Left kidney (tissue), 8 donors: ENCODE data around the gene SCYGR5. TPM values are rescaled to one million over a fixed set of nuclear protein-coding genes. Genes with fewer than 3 reads are reported as not detected.
"Not testable (repeated sequence)": the region's sequence is repeated elsewhere in the genome, so short reads cannot be mapped to it uniquely, and the experiment has no call there.

ENCODE experiments used
- DNase-seq: peaks from one replicate; pipeline ENCODE4 v3.0.0-alpha.2; 2013
- long read RNA-seq, 8 donors: transcript quantifications; one replicate each; lab custom pipeline, GENCODE V29; 2026
- polyA plus RNA-seq: library from polyadenylated mRNA; unstranded; fragments of 120-200 nt; gene quantifications from one replicate; pipeline ENCODE4 v1.2.1, GENCODE V29; 2013; ENCODE audit not compliant: insufficient read length

The SCYGR5 gene
- not detected for polyA plus RNA-seq
- long read RNA-seq, donor 1, result 0 reads
- long read RNA-seq, donor 2, result 0 reads
- long read RNA-seq, donor 3, result 0 reads
- long read RNA-seq, donor 4, result 0 reads
- long read RNA-seq, donor 5, result 0 reads
- long read RNA-seq, donor 6, result 0 reads
- long read RNA-seq, donor 7, result 0 reads
- long read RNA-seq, donor 8, result 0 reads

DNA sequence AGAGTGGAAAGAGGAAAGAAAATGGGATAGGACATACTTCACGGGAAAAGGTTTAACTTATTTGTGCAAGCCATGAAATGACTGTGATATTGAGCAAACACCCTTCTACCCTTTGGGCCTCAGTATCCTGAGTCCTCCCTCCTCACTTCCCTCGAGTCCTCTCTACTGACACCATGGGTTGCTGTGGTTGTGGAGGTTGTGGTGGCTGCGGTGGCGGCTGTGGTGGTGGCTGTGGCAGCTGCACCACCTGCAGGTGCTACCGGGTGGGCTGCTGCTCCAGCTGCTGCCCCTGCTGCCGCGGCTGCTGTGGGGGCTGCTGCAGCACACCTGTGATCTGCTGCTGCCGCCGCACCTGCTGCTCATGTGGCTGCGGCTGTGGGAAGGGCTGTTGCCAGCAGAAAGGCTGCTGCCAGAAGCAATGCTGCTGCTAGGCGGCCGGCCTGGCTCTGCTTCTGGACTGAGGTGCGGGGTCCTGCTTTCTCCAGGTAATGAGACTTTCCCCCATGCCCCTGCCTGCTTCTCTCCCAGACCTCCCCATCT lies at the start of gene SCYGR5:
Gene SCYGR5, plus strand, starts transcription at position 174 of the 540 bp plus-strand sequence. Its CDS starts 0 bp downstream, at position 174.
- not testable (repeated sequence) for DNase-seq

DNA sequence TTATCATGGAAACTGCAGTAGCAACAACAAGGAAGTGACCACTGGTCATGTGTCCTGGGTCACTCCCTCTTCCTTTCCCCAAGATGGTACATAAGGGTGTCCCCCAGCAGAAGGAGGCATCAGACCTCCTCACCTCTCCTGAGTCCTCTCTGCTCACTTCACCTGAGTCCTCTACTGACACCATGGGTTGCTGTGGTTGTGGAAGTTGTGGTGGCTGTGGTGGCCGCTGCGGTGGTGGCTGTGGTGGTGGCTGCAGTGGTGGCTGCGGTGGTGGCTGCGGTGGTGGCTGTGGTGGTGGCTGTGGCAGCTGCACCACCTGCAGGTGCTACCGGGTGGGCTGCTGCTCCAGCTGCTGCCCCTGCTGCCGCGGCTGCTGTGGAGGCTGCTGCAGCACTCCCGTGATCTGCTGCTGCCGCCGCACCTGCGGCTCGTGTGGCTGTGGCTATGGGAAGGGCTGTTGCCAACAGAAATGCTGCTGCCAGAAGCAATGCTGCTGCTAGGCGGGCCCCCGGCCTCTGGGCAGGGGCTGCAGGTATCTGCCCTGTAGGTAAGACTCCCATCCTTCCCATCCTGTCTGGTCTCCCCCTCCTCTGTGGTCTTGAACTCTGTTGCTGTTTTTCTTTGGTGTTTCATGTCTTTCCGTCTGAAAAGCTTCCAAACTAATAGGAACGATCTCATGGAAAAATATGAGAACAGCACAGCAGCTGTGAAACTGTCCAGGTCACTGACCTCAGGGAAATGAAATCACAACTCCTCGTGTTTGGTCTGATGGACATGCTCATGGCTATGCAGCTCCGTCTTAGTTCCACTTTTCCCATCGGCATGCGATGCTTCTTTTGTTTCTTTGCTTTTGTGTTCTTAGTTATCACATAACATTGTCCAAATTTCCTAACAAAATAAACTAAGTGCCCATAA lies 49.0 kb upstream of the SCYGR5 start, which contains the start of gene SCYGR4:
Gene SCYGR4, plus strand, starts transcription at position 183 of the 915 bp plus-strand sequence. Its CDS starts 0 bp downstream, at position 183.
- no peak for DNase-seq

DNA sequence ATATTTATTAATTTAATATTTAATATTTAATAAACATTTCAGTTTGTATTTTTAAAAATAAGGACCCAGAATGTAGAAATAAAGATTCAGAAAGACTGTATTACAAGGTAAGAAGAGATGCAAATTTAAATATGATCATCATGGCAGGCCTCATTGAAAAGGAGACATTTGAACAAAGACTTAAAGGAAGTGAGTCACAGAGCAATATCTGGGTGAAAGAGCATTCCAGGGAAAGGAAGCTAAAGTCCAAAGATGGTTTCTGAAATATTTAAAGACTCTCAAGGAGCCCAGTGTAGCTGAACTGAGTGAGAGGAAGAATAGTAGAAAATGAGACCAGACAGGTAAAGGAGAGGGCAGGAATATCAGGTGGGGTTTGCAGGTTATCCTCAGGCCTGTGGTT lies 43.4 kb upstream of the SCYGR5 start:
- no peak for DNase-seq

DNA sequence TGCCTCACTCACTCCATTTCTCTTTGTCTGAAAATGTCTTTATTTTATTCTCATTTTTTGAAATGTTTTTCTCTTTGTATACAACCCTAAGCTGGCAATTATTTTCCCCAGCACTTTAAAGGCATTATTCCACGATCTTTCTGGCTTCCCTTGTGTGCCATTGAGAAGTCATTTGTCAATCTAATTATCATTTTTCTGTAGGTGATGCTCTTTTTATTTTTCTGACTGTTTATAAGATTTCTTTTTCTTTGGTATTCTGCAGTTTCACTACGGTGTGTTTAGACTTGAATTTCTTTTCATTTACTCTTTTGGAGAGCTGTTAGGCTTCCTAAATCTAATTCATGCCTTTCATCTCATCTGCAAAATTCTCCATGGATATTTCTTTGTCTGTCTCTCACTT lies 41.2 kb upstream of the SCYGR5 start:
- DNase-seq, result no peak

GRCh38 chr2:227626580-227627151 lies 39.9 kb upstream of the SCYGR5 start:
- no peak for DNase-seq

DNA sequence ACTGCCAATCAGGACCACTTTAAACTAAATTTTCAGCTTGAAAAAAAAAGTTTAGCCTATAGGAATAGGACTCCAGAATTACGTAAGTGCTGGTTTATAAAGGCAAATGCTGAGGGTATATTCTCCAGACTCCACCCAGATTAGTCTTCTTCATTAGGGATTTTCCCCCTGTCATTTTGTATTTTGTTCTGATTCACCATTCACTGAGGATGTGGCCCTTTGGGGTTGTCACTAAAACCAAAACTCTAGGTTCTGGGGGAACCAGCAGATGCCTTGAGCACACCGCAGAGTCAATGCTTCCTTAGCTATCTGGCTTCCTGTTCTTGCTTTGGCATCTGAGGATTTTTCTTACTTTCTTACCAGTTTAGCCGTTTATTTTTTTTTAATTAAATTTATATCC lies 38.8 kb upstream of the SCYGR5 start:
- no peak for DNase-seq

GRCh38 chr2:227629435-227629834 lies 37.2 kb upstream of the SCYGR5 start:
- no peak for DNase-seq

- DNase-seq, result no peak
These were observed 36.3 kb upstream of the SCYGR5 start for GRCh38 chr2:227630322-227630721.

DNA sequence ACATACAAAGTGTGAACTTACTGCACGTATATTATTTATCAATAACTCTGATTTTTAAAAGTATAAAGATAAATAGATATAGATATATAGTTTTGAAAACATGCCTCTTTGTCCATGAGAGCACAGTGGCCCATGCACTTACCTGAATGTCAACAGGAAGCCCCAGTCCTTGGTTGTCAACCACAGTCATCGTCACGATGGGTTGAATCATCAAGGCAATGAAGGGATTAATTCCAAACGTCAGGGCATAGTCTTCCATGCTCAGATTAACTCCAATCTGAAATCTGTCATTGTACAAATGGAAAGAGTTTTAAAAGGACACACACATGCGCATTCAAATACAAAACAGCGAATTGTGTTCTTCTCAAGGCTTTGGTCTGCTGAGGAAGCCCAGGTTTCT lies 33.8 kb upstream of the SCYGR5 start:
- DNase-seq, result no peak

DNA sequence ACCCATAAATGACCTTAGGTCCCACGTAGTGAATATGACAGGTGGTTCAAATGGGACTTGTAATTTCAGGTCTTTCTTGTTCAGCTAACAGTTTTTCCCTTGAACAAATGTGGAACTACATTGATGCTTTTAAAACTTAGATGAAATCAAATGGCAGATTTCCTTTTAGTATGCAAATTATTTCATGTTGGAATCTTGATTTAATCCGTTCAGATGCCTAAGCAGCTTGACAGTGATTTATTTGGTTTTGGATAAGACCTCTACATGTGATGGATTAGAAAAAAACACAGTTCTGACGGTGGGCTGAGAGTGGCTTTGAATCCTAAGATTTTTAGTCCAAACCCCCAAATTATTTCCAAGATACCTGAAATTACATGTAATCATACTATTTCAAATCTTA lies 32.4 kb upstream of the SCYGR5 start:
- DNase-seq, result no peak

DNA sequence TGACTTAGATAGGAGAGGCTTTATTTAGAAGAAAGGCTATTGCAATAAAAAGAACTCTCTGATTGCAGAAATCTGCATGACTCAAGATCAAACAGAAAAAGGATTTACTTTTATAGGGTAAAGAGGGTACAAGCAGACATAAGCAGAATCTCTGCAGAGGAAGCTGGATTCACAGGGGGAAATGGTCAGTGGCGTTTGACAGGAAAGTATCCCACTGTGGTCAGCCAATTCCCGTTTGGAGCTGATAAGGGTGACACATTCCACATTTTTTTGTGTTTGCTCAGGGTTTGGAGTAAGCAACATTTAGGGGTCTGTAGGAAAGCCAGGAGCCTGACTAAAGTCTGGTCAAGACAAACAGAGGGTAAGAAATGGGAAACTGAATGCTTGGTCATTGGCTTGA lies 23.9 kb upstream of the SCYGR5 start:
- DNase-seq, result no peak

GRCh38 chr2:227643990-227644551 lies 22.5 kb upstream of the SCYGR5 start:
- no peak for DNase-seq

DNA sequence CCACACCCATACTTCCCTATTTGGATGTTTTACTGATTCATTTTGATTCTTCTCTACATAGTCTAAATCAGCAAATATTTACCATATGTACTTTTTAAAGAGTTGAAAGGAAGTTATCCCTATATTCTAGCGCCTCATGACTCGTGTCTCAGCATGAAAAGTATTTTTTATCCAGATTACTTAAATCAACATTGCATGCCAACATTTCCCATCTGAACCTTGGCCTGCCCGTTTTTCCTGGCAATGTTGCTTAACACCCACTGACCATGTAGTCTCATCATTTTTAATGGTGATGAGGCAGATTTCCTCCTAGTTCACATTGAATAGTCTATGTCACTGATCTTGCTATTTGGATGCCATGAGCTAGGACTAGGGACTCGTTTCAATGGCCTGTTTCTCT lies 13.2 kb upstream of the SCYGR5 start:
- no peak for DNase-seq

- DNase-seq, result no peak
These were observed 12.2 kb upstream of the SCYGR5 start for GRCh38 chr2:227654426-227654825.

- no peak for DNase-seq
These were observed 11.2 kb upstream of the SCYGR5 start for GRCh38 chr2:227655454-227655853.

- DNase-seq, result no peak
These were observed 9.3 kb upstream of the SCYGR5 start for GRCh38 chr2:227657199-227657845.

GRCh38 chr2:227661025-227661649 lies 5.5 kb upstream of the SCYGR5 start:
- DNase-seq, result no peak

DNA sequence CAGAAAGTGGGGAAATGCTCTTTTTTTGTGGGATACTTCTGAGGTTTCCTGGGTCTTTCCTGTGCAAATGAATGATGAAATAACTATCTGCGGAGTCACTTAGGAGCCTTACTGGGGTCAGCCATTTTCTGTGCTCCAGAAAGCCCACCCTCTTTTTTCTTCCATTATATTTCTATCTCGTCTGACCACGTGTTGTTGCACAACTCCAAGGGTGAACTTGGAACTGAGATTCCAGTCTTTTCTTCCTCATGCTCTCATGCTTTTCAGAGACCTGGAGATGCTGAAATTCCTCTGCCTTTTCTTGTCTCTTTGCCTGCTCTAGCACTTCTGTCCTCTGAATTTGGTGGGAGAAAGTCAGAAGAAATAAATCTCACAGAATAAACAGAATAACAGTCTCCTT lies 4.8 kb upstream of the SCYGR5 start:
- no peak for DNase-seq

- no peak for DNase-seq
These were observed 1.2 kb upstream of the SCYGR5 start for GRCh38 chr2:227665189-227665940.

DNA sequence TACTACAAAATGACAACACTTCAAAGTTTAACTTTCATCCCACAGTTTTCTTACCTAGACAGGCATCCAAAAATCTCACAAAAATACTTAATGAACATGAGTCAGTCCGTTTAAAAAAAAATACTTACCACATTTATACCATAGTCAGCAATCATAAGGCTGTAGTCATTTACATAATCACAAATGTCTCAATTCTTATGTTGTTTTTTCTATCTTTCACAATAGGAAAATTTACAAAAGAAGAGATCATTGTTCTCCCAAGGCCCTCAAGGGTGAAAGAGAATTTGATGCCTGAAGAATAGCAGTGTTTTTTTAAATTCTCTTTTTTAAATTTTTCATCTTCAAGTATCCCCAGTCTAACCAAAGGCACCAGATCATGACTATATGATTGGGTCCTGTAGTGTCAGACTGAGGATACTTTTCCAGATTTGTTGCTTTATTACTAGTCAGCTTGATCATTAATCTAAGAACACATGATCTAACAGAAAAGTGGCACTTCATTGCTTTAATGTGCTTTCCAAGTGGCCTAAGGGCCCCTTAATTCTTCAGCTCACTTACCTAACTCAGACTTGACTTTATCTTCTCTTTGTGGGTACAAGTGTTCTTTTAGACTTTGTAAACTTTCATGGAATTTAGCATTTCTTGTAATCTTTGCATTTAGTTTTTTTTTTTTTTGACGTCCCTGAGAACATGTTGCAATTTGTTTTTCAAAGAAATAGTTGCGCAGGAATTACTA lies 4.7 kb downstream of the SCYGR5 start:
- DNase-seq, result no peak
